Measurements from ENCODE around the gene CAPZA2.
"Not testable (repeated sequence)": the region's sequence is repeated elsewhere in the genome, so short reads cannot be mapped to it uniquely, and the experiment has no call there.

The CAPZA2 gene

GRCh38 chr7:116967983-116968382 is 105.6 kb downstream of the CAPZA2 start:
- peaks cover 25% of the 10 kb centered on the region; the same call in 1 of the 2 replicates for H3K79me2 ChIP-seq (ENCODE audit: insufficient read depth, low read depth)

GRCh38 chr7:116968631-116969030 is 106.2 kb downstream of the CAPZA2 start:
- Histone ChIP-seq H2AFZ (ENCODE audit: low read depth) (no peak overlapping the region), H3K4me3 (IDR thresholded peaks at IDR 0.05; ENCODE audit: insufficient read depth, low read depth, low read length) (no peak overlapping the region), H3K4me2 (no peak overlapping the region), H3K36me3 (ENCODE audit: insufficient read depth) (no peaks in the 10 kb centered on the region), H3K27ac (no peak overlapping the region), H3K9ac (no peak overlapping the region), H3K4me1 (ENCODE audit: low read depth, poor library complexity, severe bottlenecking) (peaks cover 56% of the 10 kb centered on the region), H3K27me3 (ENCODE audit: insufficient read depth, low read depth) (no peaks in the 10 kb centered on the region), H4K20me1 (ENCODE audit: insufficient read depth) (no peaks in the 10 kb centered on the region), H3K79me2 (ENCODE audit: insufficient read depth, low read depth) (peaks cover 25% of the 10 kb centered on the region; the same call in 1 of the 2 replicates)
- TF ChIP-seq, protein P1, sequence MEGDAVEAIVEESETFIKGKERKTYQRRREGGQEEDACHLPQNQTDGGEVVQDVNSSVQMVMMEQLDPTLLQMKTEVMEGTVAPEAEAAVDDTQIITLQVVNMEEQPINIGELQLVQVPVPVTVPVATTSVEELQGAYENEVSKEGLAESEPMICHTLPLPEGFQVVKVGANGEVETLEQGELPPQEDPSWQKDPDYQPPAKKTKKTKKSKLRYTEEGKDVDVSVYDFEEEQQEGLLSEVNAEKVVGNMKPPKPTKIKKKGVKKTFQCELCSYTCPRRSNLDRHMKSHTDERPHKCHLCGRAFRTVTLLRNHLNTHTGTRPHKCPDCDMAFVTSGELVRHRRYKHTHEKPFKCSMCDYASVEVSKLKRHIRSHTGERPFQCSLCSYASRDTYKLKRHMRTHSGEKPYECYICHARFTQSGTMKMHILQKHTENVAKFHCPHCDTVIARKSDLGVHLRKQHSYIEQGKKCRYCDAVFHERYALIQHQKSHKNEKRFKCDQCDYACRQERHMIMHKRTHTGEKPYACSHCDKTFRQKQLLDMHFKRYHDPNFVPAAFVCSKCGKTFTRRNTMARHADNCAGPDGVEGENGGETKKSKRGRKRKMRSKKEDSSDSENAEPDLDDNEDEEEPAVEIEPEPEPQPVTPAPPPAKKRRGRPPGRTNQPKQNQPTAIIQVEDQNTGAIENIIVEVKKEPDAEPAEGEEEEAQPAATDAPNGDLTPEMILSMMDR (conservative IDR thresholded peaks at IDR 0.05; ENCODE audit: low read depth, low read length), result no peak

More at GRCh38 chr7:116967983-116968382, 105.6 kb downstream of the CAPZA2 start:
- Histone ChIP-seq H3K9ac (no peak overlapping the region), H4K20me1 (ENCODE audit: insufficient read depth) (no peaks in the 10 kb centered on the region), H2AFZ (ENCODE audit: low read depth) (no peak overlapping the region), H3K4me1 (ENCODE audit: low read depth, poor library complexity, severe bottlenecking) (peaks cover 56% of the 10 kb centered on the region), H3K4me3 (IDR thresholded peaks at IDR 0.05; ENCODE audit: insufficient read depth, low read depth, low read length) (no peak overlapping the region), H3K36me3 (ENCODE audit: insufficient read depth) (no peaks in the 10 kb centered on the region), H3K27me3 (ENCODE audit: insufficient read depth, low read depth) (no peaks in the 10 kb centered on the region), H3K4me2 (peak overlapping the region; percentile 36; the same call in 1 of the 2 replicates), H3K27ac (no peak overlapping the region; the same call in 1 of the 2 replicates)
- TF ChIP-seq, protein P1 (conservative IDR thresholded peaks at IDR 0.05; ENCODE audit: low read depth, low read length), result no peak

DNA sequence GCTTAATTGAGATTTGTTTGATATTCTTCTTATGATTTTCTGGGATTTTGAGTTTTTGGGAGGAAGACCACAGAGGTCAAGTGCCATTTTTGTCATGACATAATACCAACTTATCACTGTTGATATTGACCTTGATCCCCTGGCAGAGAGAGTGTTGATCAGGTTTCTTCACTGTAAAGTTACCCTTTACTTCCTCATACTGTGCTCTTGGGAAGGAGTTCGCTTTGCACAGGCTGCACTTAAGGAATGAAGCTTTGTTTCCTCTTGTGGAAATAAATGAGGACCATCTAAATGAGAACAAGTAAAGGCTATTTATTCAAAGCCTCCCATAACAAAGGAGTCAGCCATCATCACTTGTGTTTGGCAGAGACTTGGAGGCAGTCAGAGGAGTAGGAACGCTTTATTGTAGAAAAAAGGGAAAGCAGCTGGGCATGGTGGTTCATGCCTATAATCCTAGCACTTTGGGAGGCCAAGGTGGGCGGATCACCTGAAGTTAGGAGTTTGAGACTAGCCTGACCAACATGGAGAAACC is 107.0 kb downstream of the CAPZA2 start:
- Histone ChIP-seq H3K36me3 (ENCODE audit: insufficient read depth) (no peaks in the 10 kb centered on the region), H3K79me2 (ENCODE audit: insufficient read depth, low read depth) (peaks cover 25% of the 10 kb centered on the region; the same call in 1 of the 2 replicates)

GRCh38 chr7:116970238-116970910 is 108.0 kb downstream of the CAPZA2 start:
- Histone ChIP-seq H3K4me1 (ENCODE audit: low read depth, poor library complexity, severe bottlenecking) (peaks cover 61% of the 10 kb centered on the region), H4K20me1 (ENCODE audit: insufficient read depth) (no peaks in the 10 kb centered on the region), H3K4me2 (peak overlapping the region; percentile 86), H3K27ac (peak overlapping the region; percentile 93), H2AFZ (ENCODE audit: low read depth) (peak overlapping the region; percentile 46), H3K36me3 (ENCODE audit: insufficient read depth) (no peaks in the 10 kb centered on the region), H3K4me3 (IDR thresholded peaks at IDR 0.05; ENCODE audit: insufficient read depth, low read depth, low read length) (no peak overlapping the region), H3K9ac (peak overlapping the region; percentile 77), H3K27me3 (ENCODE audit: insufficient read depth, low read depth) (no peaks in the 10 kb centered on the region), H3K79me2 (ENCODE audit: insufficient read depth, low read depth) (peaks cover 25% of the 10 kb centered on the region; the same call in 1 of the 2 replicates)
- TF ChIP-seq, protein P1 (conservative IDR thresholded peaks at IDR 0.05; ENCODE audit: low read depth, low read length), result no peak

More for the DNA sequence above, 107.0 kb downstream of the CAPZA2 start:
- TF ChIP-seq, protein P1 (conservative IDR thresholded peaks at IDR 0.05; ENCODE audit: low read depth, low read length), result no peak
- Histone ChIP-seq H3K9ac (no peak overlapping the region), H3K4me2 (peak overlapping the region; percentile 86), H3K27me3 (ENCODE audit: insufficient read depth, low read depth) (no peaks in the 10 kb centered on the region), H3K27ac (peak overlapping the region; percentile 93; the same call in 1 of the 2 replicates), H3K4me1 (ENCODE audit: low read depth, poor library complexity, severe bottlenecking) (peaks cover 57% of the 10 kb centered on the region), H3K4me3 (IDR thresholded peaks at IDR 0.05; ENCODE audit: insufficient read depth, low read depth, low read length) (no peak overlapping the region), H2AFZ (ENCODE audit: low read depth) (no peak overlapping the region), H4K20me1 (ENCODE audit: insufficient read depth) (no peaks in the 10 kb centered on the region)

GRCh38 chr7:116971153-116971552 is 108.8 kb downstream of the CAPZA2 start:
- not testable (repeated sequence) for H3K36me3 ChIP-seq (ENCODE audit: insufficient read depth); H3K4me3 ChIP-seq (IDR thresholded peaks at IDR 0.05; ENCODE audit: insufficient read depth, low read depth, low read length); H3K27me3 ChIP-seq (ENCODE audit: insufficient read depth, low read depth); H4K20me1 ChIP-seq (ENCODE audit: insufficient read depth)
- Histone ChIP-seq H3K27ac (peak overlapping the region; percentile 93), H3K4me1 (ENCODE audit: low read depth, poor library complexity, severe bottlenecking) (peaks cover 56% of the 10 kb centered on the region), H2AFZ (ENCODE audit: low read depth) (peak overlapping the region; percentile 46; the same call in 1 of the 2 replicates), H3K4me2 (peak overlapping the region; percentile 86), H3K79me2 (ENCODE audit: insufficient read depth, low read depth) (peaks cover 25% of the 10 kb centered on the region; the same call in 1 of the 2 replicates), H3K9ac (peak overlapping the region; percentile 77)
